Tongue (tissue), 2 donors: ENCODE results near the gene FER. TPM values are rescaled to one million over a fixed set of nuclear protein-coding genes. Genes with fewer than 3 reads are reported as not detected.
"Not testable (repeated sequence)": the region's sequence is repeated elsewhere in the genome, so short reads cannot be mapped to it uniquely, and the experiment has no call there.

ENCODE experiments used
- DNase-seq: peaks from one replicate; pipeline ENCODE4 v3.0.0-alpha.2; 2015
- total RNA-seq: library from RNA; depleted of rRNA; stranded (reverse); fragments of >200 nt; gene quantifications from one replicate; pipeline ENCODE4 v1.2.3, GENCODE V29; 2014

The FER gene
- total RNA-seq, 1 donor from 2014 or later = 42.6 TPM

DNA sequence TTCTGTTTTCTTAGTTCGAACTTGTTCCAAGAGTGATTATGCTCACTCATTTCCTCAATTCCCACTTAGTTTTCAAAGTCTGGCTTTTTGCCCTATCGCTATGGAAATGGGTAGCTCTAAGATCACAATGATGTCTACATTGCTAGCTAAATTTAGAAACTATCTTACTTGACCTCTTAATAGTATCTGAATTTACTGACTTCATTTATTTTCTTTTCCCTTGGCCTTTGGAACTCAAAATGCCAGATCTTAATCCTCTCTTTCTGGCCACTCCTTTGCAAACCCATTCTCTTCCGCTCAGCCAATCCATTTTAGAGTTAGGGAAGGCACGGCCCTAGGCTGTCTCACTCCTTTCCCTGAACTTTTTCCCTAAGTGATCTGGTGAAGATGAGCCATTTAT is 137.0 kb downstream of the FER start:
- DNase-seq = peak; percentile 59

DNA sequence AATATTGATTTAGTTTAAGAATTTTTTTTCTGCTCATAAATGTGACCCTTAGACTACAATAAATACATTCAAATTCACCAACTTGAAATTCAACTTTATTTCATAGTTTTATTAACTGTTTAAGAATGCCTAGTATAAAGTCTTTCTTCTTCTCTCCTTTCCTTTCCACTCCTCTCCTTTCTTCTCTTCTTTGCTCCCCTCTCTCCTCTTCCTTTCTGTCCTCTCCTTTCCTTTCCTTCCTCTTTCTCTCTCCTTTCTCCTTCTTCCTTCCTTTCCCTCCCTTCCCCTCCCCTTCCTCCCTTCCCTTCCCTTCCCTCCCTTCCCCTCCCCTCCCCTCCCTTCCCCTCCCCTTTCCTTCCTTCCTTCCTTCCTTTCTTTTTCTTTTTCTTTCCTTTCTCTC is 150.6 kb downstream of the FER start:
- DNase-seq = no peak

DNA sequence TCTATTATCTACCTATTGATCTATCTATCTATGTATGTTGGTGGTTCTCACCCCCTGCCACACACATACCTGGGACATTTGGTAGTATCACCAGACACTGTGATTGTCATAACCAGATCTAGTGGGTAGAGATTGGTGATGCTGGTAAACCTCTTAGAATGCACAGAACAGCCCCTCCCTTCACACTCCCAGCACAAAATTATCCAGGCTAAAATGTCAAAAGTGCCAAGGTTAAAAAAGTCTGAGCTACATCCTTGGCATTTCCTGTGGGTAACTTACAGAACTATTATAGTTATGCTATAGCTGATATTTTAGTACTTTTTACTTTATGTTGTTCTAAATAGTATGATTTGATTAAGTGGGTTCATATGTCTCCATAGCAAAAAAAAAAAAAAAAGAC is 151.0 kb downstream of the FER start:
- DNase-seq = no peak

DNA sequence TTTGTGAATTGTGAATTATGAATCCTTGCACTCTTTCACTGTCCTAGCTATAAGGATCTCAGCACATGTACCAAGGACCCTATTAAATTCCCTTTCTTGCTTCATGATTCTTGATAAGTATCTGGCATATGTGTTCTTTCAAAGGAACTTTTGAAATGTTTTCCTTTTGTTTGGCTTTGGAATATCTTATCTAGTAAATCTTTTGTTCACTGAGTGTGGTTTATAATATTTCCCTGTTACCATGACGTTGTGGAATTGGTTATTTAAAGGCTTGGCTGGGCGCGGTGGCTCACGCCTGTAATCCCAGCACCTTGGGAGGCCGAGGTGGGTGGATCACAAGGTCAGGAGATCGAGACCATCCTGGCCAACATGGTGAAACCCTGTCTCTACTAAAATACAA is 151.5 kb downstream of the FER start:
- not testable (repeated sequence) for DNase-seq

DNA sequence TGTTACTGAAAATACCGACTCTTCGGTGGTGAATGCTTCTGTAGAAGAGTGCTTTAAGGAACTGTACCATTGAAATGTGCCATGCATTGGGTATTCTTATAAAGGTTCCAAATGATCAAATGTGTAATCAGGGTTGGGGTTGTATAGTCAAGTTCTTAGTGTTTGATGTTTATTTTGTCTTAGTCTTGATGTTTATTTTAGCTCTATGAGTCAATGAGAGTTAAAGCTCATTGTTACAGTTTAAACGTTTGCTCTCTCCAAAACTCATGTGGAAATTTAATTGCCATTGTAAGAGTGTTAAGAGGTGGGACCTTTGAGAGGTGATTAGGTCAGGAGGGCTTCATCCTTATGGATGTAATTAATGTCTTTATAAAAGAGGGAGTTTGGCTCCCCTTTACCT is 153.0 kb downstream of the FER start:
- DNase-seq = no peak

DNA sequence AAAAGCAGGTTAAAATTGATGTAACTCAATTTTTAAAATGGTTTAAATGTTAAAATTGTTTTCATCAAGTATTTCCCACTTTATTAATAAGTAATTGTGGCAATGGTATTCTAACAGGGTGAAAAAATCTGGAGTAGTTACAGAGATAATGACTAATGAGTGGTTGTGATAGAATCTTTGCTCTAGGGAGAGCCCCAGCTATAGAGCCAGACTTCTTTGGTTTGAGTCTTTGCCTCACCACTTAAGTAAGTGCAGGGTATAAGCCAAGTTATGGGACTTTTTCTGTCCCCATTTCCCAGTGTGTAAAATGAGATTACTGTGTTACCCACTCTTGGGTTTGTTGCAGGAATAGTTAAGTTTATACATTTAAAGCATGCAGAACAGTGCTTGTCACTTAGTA is 158.1 kb downstream of the FER start:
- no peak for DNase-seq

DNA sequence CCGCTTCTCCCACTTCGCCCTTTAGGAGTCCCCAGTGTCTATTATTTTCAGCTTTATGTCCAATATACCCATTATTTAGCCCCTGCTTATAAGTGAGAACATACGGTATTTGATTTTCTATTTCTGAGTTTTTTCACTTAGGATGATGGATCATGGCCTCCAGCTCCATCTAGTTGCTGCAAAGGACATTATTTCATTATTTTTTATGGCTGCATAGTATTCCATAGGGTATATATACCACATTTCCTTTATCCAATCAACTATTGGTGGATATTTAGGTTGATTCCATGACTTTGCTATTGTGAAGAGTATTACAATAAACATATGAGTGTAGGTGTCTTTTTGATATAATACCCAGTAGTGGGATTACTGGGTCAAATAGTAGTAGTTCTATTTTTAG is 162.9 kb downstream of the FER start:
- DNase-seq = no peak

DNA sequence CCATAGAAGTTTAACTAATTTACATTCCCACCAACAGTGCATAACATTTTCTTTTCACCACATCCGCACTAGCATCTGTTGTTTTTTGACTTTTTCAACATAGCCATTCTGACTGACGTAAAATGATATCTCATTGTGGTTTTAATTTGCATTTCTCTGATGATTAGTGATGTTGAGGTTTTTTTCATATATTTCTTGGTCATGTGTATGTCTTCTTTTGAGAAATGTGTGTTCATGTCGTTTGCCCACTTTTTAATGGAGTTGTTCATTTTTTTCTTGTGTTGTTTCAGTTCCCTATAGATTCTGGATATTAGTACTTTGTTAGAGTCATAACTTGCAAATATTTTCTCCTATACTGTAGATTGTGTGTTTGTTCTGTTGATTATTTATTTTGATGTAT is 163.4 kb downstream of the FER start:
- no peak for DNase-seq

DNA sequence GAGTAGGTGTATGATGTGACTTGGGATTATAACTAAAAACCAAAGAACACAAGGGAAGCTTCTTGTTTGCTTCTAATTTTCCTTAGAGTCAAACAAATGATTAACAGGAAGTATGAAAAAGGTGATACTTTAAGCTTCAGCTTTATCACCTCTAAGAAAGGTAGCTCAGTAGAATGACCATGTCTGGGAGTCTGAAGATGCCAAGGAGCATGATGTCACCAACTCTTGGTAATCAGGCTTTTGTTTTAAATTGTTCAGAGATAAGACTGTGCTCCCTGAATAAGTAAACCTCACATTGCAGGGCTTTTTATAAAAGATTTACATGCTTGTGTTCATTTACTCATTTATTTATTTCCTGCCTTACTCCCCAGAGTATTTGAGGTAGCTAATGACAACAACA is 169.9 kb downstream of the FER start:
- DNase-seq = no peak

DNA sequence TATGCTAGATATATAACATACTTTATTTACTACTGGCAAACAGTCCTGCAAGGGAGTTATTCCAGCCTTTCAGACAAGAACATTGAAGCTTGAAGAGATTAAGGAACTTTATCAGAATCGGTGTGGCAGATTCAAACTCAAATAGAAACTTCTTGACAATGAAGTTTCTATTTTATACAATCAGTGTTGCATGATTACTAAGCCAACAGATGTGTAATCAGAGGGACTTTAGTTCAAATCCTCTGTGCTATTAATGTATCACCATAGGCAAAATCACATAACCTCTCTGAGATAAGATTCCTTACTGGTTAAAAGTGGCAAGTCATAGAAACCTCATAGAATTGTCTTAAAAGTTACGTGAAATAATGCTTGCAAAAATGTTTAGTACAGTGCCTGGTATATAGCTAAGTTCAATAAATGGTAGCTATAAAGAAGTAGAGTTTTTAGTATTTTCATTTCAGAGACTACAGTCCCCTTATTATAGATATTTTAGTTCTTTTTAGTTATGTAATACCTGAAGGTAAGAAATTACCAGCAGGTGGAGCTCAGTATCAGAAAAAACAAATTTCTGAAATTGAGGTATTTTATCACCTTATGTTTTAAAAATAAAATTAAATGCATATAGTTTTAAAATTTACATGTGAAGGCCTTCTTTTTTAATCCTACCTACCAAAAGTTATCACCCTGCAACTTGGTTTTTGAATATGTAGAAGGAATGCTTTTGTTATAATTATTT is 172.1 kb downstream of the FER start:
- DNase-seq = peak; percentile 11

DNA sequence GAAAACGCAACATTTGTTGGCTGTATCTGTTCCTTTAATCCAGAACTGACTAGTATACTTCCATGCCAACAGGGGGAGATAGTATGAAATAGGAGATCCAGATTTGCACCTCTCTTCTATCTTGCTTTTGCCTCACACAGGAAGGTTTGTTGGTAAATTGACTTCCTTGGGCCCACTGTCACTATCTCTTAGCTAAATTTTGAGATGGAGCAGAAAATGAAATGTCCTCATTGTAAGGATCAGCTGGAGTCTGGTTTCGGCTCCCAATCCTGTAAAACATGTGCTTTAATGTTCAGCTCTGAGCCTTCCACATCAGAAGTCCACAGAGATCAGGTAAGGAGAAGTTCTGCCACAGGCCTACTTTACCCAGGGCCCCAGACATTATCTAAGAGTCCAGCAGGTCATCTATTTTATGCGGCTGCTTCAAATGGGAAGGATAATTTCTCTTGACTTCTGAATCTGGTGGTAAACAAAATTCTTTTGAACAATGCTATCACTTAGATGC is 176.8 kb downstream of the FER start:
- DNase-seq = no peak

DNA sequence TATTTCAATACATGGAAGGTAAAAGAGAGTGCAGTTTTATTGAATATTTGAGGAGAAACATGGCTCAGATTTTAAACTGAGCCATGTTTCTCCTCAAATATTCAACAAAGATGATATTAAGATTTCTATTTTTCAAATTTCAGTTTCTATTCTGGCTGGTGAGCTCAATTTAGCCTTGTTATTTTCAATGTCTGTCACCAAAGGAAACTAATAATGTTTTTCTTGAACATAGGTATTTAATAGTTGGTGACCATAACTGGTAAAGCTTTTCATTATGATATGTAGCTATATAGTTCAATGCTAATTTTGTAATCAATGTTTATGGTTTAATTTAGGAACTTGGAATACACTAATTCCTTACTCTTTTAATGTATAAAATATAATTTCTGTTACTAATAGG is 177.4 kb downstream of the FER start:
- no peak for DNase-seq

DNA sequence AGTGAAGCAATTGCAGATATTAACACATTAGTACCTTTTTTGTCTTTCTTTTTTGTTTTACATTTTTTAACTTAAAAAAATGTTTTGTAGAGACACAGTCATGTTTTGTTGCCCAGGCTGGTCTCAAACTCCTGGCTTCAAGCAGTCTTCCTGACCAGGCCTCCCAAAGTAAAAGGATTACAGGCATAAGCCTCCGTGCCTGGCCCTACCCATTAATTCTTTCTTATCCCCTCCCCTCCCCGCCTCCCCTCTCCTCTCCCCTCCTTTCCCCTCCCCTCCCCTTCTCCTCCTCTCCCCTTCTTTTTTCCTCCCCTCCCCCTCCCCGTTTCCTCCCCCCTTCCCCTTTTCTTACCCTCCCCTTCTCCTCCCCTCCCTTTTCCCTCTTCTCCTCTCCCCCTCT is 182.4 kb downstream of the FER start:
- no peak for DNase-seq

DNA sequence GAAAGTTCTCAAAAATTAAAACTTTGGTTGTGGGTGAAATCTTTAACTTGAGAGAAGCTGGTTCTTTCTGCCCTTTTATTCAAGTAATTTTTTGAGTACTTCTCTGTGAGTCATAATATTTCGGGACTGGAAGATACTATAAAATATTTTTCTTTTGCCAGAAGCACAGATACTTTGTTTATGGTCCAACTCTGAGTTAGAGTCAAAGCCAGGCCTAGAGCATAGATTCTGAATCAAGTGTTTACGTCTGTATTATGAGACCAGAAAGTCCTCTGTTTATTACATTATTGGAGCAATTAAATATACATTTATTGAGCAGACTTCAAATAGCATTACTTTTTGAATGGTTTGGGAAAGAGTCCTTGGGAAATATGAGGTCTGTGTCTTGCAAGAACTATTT is 187.9 kb downstream of the FER start:
- DNase-seq = peak; percentile 5

DNA sequence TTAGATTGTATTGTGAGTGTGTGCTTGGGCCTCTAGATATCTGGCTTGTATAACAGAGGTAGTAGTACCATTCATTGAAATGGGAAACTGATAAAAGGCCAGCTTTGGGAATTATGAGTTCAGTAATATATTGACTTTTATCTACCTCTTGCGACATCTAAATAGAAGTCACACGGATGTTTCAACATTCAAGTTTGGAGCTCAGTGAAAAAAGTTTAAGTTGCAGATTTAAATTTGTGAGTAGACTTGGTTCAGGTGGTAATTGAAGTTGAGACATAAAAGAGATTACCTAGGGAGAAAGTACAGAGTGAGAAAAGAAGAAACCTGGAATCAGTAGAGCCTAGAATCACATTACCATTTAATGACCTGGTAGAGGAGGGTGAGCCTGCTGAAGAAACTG is 189.5 kb downstream of the FER start:
- no peak for DNase-seq

DNA sequence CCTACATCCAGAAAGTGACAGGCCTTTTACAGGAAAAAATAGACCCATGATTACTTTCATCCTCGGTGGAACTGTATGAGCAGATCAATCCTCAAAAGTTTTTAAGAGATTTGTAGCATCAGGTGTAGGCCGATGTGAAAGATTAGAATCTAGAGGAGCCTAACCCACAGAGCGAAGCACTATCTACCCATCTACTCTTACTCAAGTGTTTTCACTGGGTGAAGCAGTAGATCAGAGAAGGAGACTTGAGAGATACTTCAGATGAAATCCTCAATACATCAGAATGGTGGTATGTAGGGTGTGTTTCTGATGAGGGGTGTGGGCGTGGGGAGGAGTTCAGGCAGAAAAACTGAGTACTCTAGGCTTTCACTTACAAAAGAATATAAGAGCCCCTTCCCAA is 192.8 kb downstream of the FER start:
- no peak for DNase-seq

DNA sequence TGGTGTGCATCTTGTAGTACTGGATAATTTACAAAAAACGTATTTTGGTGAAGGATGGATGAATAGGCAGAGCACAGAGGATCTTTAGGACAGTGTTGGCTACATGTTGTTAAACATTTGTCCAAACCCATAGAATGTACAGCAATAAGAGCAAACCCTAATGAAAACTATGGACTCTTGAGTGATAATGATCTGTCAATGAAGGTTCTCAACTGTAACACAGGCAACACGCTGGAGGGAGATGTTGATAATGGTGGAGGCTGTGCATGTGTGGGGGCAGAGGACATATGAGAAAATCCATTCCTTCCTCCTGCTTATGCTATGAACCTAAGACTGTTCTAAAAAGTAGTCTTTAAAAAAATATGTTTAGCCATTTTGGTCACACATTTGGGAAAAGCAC is 194.0 kb downstream of the FER start:
- DNase-seq = no peak

DNA sequence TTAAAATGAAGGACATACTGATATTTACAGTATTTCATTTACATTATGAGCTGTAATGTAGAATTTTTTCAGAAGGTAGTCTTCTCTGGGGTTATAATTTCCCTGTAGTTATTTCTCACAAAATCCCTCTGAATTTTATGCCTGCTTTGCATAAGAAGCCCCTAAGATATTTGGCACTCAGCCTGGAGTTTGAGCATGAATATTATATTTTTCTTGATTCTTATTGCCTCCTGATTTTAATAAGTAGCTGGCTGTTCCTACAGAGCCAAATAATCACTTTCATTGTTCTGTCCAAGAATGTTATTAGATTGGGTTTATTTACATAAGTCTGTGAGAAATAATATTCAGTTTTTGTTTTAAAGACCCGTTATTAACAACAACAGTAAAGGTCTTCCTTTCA is 195.0 kb downstream of the FER start:
- DNase-seq = peak; percentile 22

DNA sequence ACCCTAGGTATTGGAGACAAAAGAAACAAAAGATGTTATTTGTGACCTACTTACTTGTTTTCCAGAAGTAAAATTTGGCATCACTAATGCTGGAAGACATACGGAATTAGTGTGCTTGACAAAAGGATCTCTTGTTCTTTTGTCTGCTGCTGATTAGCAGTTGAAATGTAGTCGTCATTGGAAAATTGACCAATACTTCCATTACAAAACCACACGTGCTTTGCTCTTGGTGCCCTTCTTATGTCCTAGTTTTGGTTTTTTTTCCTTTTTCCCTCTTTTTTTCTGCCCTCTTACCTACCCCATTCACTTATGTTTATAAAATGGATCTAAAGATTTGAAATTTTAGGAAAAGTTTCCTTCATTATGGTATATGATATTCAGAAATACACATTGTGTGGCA is 197.4 kb downstream of the FER start:
- DNase-seq = no peak

DNA sequence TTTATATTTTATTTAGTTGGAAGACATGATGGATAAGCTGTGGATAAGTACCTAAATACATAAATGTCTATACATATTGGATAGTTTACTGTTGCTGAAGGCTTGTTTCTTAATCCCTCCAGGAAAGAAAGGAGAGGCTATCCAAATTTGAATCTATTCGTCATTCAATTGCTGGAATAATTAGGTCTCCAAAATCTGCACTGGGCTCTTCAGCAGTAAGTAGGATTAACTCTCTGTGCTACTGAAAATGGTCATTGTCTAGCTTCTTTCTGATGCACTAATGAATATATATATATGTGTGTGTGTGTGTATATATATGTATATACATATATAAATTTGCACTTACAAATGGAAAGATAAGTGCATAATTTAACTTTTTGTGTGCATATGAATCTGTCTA is 198.3 kb downstream of the FER start:
- no peak for DNase-seq

DNA sequence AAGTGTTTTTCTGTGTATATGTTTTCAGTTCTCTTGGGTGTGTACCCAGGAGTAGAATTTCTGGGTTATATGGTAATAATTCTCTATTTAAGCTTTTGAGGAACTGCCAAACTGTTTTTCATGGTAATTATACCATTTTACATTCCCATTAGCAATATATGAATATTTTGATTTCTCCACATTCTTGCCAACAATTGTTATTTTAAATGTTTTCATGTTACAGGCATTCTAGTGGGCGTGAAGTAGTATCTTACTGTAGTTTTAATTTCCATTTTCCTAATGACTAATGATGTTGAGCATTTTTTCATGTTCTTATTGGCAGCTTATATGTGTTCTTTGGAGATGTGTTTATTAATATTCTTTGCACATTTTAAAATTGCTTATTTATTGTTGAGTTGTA is 199.5 kb downstream of the FER start:
- no peak for DNase-seq

DNA sequence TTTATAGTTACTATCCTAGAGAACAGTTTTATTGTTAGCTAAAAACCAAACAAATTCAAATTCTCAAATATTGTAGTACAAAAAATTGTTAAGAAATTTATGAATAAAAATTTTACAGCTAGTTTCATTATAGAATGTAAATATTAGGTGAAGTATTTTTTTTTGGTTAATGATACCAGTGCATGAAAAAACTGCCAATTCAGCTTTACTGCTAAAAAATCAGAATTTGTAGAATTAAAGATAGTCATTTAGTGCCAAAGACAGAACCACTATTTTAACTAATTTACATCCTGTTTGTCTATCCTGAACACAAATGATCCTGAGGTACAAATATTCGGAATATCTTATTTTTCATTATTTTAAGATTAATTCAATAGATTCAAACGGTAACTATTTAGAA is 202.6 kb downstream of the FER start:
- no peak for DNase-seq

DNA sequence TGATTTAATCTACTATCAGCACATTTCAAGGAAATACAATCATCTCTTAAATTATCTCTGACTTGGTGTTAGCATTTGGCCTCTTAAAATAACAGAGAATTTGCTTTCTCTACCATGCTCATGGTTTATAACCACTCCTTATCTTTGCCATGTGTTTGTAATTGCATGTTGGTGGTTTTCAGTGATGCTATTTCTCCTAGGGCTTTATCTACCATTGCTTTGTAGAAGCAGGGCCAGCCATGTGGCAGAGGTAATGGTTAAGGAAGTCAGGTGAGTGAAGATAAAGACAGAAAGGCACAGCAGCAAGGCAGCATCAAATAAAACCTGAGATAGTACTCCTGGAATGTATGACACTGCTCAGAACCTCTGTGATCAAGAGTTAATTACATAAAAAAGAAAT is 206.2 kb downstream of the FER start:
- DNase-seq = no peak

DNA sequence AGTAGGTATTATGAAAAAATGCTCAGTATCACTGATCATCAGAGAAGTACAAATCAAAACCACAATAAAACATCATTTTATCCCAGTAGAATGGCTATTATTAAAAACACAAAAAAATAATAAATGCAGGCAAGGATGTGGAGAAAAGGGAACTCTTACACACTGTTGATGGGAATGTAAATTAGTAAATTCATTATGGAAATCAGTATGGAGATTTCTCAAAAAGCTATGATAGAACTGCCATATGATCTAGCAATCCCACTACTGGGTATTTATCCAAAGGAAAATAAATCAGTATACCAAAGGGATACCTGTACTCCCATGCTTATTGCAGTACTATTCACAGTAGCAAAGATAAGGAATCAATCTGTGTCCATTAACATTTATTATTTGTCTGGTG is 209.6 kb downstream of the FER start:
- no peak for DNase-seq

DNA sequence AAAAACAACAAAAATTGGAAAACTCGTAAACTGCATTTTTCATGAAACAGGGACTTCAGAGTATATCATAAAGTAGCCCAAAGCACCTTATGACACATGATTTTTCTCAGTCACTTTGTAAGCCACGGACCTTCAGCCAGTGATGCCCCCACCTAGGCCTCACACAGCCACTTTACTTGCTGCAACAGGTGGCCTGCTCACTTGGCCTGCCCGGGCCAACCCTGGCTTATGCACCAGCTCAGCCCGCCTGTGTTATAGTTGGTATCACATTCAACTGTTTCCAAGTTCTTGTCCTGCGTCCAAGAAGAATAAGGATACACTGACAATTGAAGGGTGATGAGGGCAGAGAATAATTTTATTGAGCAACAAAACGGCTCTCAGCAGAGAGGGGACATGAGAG is 219.2 kb downstream of the FER start:
- no peak for DNase-seq
